D721Med (cell line): ENCODE measurements around the gene PRSS12.

Experiments
- DNase-seq: peaks from one replicate; pipeline ENCODE4 v3.0.0; 2011; ENCODE audit warnings: low spot score; ENCODE audit not compliant: insufficient read length
- FAIRE-seq: peaks from 2 replicates; lab custom pipeline; 2011; peaks lifted over from hg19 to GRCh38; lab: Jason Lieb, UNC
- CTCF ChIP-seq: IDR thresholded peaks from 2 replicates; pipeline ENCODE4 v1.5.1; 2012; ENCODE audit warnings: mild to moderate bottlenecking, control low read depth; ENCODE audit not compliant: insufficient read depth; ENCODE audit errors: missing control alignments

PRSS12 gene

DNA sequence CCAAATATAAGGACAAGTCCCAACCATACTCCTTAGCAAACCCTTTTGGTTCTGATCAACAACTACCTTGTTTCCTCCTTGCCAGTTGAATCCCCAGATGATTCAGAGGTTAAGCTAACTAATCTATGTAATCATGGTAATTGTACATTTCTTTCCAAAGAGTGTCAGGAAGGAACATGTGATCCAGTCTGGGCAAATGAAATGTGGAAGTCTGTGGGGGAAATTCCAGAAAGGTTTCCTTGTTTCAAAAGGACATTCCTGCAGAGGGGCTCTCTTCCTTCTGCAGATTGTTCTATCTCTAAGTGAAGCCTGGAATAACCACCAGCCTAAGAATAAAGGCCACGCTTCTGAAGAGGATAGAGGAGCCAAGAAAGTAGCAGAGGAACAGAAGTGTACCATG, 7.0 kb downstream of the PRSS12 start:
- no peak for FAIRE-seq
- TF ChIP-seq CTCF: no peak
- DNase-seq: no peak

DNA sequence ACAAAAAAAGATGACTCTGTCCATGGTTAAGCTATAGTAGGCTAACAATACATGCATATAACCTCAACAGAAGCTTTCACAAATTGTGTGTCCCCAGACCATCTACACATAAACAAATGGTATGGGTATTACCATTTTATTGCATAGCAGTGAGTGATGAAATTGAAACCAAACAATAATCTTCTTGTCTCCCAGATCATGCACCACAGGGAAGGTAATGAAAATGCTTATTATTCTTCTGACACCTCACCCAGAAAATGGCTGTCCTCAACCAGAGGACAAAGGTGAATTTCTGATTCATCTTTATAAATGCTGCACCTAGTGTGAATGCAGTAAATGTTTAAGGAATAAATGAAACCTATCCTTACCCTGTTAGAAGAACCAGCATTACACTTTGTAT, 8.0 kb downstream of the PRSS12 start:
- no peak for TF ChIP-seq CTCF
- no peak for DNase-seq
- no peak for FAIRE-seq

- FAIRE-seq (no peak), DNase-seq (no peak)
- no peak for TF ChIP-seq CTCF
Measured at GRCh38 chr4:118343501-118343900, 9.3 kb downstream of the PRSS12 start.

GRCh38 chr4:118340109-118340508, 12.7 kb downstream of the PRSS12 start:
- DNase-seq: no peak
- no peak for FAIRE-seq
- no peak for TF ChIP-seq CTCF

GRCh38 chr4:118338981-118339765, 13.6 kb downstream of the PRSS12 start:
- FAIRE-seq (no peak), DNase-seq (no peak)
- TF ChIP-seq CTCF: no peak

- TF ChIP-seq CTCF: no peak
- FAIRE-seq: no peak
- DNase-seq: no peak
Measured at GRCh38 chr4:118338518-118338917, 14.3 kb downstream of the PRSS12 start.

GRCh38 chr4:118337954-118338353, 14.8 kb downstream of the PRSS12 start:
- FAIRE-seq (no peak), DNase-seq (no peak)
- TF ChIP-seq CTCF: no peak
